H1 (cell line): ENCODE results near the gene EXTL2. TPM values are rescaled to one million over a fixed set of nuclear protein-coding genes. Genes with fewer than 3 reads are reported as not detected.

Source experiments
- ATF2 ChIP-seq: IDR thresholded peaks from 2 replicates; pipeline ENCODE4 v1.6.1; 2012; ENCODE audit warnings: low read length, inconsistent platforms
- JUN ChIP-seq: IDR thresholded peaks from 2 replicates; pipeline ENCODE4 v1.6.1; 2011; ENCODE audit warnings: low read depth, mild to moderate bottlenecking, improper control_type of control experiment, low read length
- SIN3A ChIP-seq, 2 experiments: IDR thresholded peaks in 1 of 2; conservative IDR thresholded peaks in 1 of 2; 2 replicates each; pipeline ENCODE4 v1.6.1; 2011 to 2012; ENCODE audit warnings: low read length in 2 of 2, improper control_type of control experiment in 1 of 2, low read depth in 1 of 2, mild to moderate bottlenecking in 1 of 2
- SP2 ChIP-seq: IDR thresholded peaks from 2 replicates; pipeline ENCODE4 v1.6.1; 2012; ENCODE audit warnings: mild to moderate bottlenecking, low read length, inconsistent platforms
- polyA plus RNA-seq, 7 experiments: library from polyadenylated mRNA; depleted of rRNA in 3 of 7; stranded (reverse) in 5 of 7; unstranded in 2 of 7; fragments of >200 nt in 5 of 7; fragments of 200-250 nt in 2 of 7; gene quantifications; 1 replicate in 5 of 7; 2 replicates in 1 of 7; 4 replicates in 1 of 7; pipeline versions ENCODE4 v1.2.1 to v1.2.3, GENCODE V29; 2011 to 2013; ENCODE audit warnings: missing spikeins in 2 of 7, mixed read lengths in 2 of 7
- total RNA-seq: library from RNA; stranded (reverse); fragmentation: NEBNext Ultra II Directional; extraction: Animal tissue kit (Norgen Biotek cat#: 25700); gene quantifications from 2 replicates; pipeline ENCODE4 v1.2.1, GENCODE V29; 2021

The EXTL2 gene
- total and polyA plus RNA-seq, 2 of the 8 experiments (the other 6 are each of a cell fraction or from before 2014, with no cell fraction given) = 27.1 to 54.7 TPM

- TF ChIP-seq ATF2 (no peak), SIN3A (conservative IDR thresholded peaks at IDR 0.05 in 1 of 2, IDR thresholded peaks at IDR 0.05 in 1 of 2; ENCODE audit: low read depth in 1 of 2, low read length in 2 of 2) (no peak), JUN (no peak), SP2 (no peak)
Observed at GRCh38 chr1:100942304-100943046, 47.8 kb upstream of the EXTL2 start (continued).
